ENCODE data around the gene CLEC1A.

GRCh38 chr12:10052193-10052913, 46.4 kb downstream of the CLEC1A start:
- TF ChIP-seq, protein P1, sequence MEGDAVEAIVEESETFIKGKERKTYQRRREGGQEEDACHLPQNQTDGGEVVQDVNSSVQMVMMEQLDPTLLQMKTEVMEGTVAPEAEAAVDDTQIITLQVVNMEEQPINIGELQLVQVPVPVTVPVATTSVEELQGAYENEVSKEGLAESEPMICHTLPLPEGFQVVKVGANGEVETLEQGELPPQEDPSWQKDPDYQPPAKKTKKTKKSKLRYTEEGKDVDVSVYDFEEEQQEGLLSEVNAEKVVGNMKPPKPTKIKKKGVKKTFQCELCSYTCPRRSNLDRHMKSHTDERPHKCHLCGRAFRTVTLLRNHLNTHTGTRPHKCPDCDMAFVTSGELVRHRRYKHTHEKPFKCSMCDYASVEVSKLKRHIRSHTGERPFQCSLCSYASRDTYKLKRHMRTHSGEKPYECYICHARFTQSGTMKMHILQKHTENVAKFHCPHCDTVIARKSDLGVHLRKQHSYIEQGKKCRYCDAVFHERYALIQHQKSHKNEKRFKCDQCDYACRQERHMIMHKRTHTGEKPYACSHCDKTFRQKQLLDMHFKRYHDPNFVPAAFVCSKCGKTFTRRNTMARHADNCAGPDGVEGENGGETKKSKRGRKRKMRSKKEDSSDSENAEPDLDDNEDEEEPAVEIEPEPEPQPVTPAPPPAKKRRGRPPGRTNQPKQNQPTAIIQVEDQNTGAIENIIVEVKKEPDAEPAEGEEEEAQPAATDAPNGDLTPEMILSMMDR (IDR thresholded peaks at IDR 0.05) = no peak
- TF ChIP-seq POLR2A (IDR thresholded peaks at IDR 0.05) = no peak
